Stimulated activated CD8-positive, alpha-beta memory T cell treated with anti-CD3 and anti-CD28 coated beads, Interleukin-4, amount 100 ng/mL, for 48 hours (primary cell): ENCODE data around the gene CNTFR.

Experiments used
- DNase-seq: peaks from one replicate; pipeline ENCODE4 v3.0.0-alpha.2; 2020

The CNTFR gene

GRCh38 chr9:34522091-34522887 is 67.2 kb downstream of the CNTFR start:
- no peak for DNase-seq

GRCh38 chr9:34521406-34522045 is 68.0 kb downstream of the CNTFR start:
- DNase-seq: no peak

- DNase-seq: no peak
Observed at GRCh38 chr9:34520505-34521385, 68.8 kb downstream of the CNTFR start.

- DNase-seq: no peak
Observed at GRCh38 chr9:34520096-34520495, 69.4 kb downstream of the CNTFR start.

GRCh38 chr9:34519321-34520020 is 70.1 kb downstream of the CNTFR start:
- DNase-seq: no peak

GRCh38 chr9:34518896-34519295 is 70.6 kb downstream of the CNTFR start:
- no peak for DNase-seq

- no peak for DNase-seq
Observed at GRCh38 chr9:34518110-34518616, 71.4 kb downstream of the CNTFR start.

GRCh38 chr9:34517185-34517584 is 72.3 kb downstream of the CNTFR start:
- no peak for DNase-seq

GRCh38 chr9:34515959-34516358 is 73.6 kb downstream of the CNTFR start:
- DNase-seq: no peak

GRCh38 chr9:34514816-34515215 is 74.7 kb downstream of the CNTFR start:
- DNase-seq: no peak

GRCh38 chr9:34514401-34514800 is 75.1 kb downstream of the CNTFR start:
- no peak for DNase-seq

GRCh38 chr9:34513567-34514214 is 75.8 kb downstream of the CNTFR start:
- no peak for DNase-seq

GRCh38 chr9:34512131-34513078 is 77.1 kb downstream of the CNTFR start:
- no peak for DNase-seq

- DNase-seq: no peak
Observed at GRCh38 chr9:34510497-34511468, 78.7 kb downstream of the CNTFR start.

GRCh38 chr9:34508951-34509350 is 80.6 kb downstream of the CNTFR start:
- no peak for DNase-seq

GRCh38 chr9:34508463-34508862 is 81.1 kb downstream of the CNTFR start:
- no peak for DNase-seq

- peak; percentile 5 for DNase-seq
Observed at GRCh38 chr9:34507966-34508365, 81.6 kb downstream of the CNTFR start.

- DNase-seq: peak; percentile 2
Observed at GRCh38 chr9:34507556-34507955, 82.0 kb downstream of the CNTFR start.

GRCh38 chr9:34506623-34507022 is 82.9 kb downstream of the CNTFR start:
- no peak for DNase-seq
